Bronchial epithelial cell (primary cell): ENCODE results near the gene PTPN14. TPM values are rescaled to one million over a fixed set of nuclear protein-coding genes. Genes with fewer than 3 reads are reported as not detected.

Source experiments
- DNase-seq: peaks from one replicate; pipeline ENCODE4 v3.0.0-alpha.2; 2010; ENCODE audit warnings: low read depth
- FAIRE-seq: peaks from 2 replicates; lab custom pipeline; 2011; peaks lifted over from hg19 to GRCh38; lab: Jason Lieb, UNC
- H3K27me3 ChIP-seq: 2 replicates; pipeline ENCODE4 v1.5.1; 2011; ENCODE audit warnings: low read length; ENCODE audit not compliant: control insufficient read depth, insufficient read depth
- H3K36me3 ChIP-seq: 2 replicates; pipeline ENCODE4 v1.5.1; 2011; ENCODE audit warnings: low read length; ENCODE audit not compliant: control insufficient read depth, insufficient read depth
- H3K4me3 ChIP-seq: 2 replicates; pipeline ENCODE4 v1.5.1; 2011; ENCODE audit warnings: mild to moderate bottlenecking, low read depth, low read length, control low read depth
- total RNA-seq: library from RNA; depleted of rRNA; stranded (reverse); fragments of >200 nt; gene quantifications from 2 replicates; pipeline ENCODE4 v1.2.1, GENCODE V29; 2014
- TF ChIP-seq, protein P1 (sequence below): IDR thresholded peaks from 2 replicates; pipeline ENCODE4 v1.5.1; 2011; ENCODE audit warnings: mild to moderate bottlenecking, moderate library complexity, low read length, control low read depth, inconsistent platforms; ENCODE audit not compliant: insufficient read depth, severe bottlenecking

PTPN14 gene
- total RNA-seq, 1 donor from 2014 or later: 28.4 TPM

DNA sequence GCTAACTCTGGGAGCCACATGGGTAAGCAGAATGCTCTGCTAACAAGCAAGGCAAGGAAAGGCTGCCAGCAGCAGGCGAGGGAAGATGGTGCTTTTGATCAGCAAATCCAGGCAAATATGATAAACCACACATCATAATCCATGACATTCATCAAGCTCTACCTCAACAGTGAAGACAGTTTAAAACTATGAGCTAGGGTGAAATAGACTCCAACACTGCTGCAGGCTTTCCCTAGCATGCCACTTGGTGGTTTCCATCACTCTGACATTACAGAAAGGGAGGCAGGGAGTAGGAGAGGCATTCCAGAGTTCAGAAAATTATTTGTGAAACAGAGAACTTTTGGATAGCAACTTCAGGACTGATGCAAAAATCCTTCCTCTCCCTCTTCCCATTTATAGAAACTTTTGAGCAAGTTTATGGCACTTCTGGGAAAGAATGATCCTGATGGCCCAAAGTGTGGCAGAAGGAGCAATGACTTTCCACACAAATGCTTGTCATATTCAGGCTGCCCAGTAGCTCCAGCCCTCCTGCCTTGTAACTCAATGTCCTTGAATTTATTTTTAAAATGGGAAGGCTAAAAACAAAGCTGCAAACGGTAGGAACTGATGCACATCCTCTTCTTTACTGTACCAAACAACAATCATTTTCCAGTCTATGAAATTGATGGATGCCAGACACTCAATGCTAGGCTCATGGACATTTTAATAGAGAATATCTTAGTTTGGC is 199.7 kb downstream of the PTPN14 start:
- Histone ChIP-seq H3K27me3 (no peaks in the 10 kb centered on the region), H3K36me3 (peaks cover 18% of the 10 kb centered on the region), H3K4me3 (no peak overlapping the region)
- no peak for FAIRE-seq
- no peak for DNase-seq
- TF ChIP-seq, protein P1, sequence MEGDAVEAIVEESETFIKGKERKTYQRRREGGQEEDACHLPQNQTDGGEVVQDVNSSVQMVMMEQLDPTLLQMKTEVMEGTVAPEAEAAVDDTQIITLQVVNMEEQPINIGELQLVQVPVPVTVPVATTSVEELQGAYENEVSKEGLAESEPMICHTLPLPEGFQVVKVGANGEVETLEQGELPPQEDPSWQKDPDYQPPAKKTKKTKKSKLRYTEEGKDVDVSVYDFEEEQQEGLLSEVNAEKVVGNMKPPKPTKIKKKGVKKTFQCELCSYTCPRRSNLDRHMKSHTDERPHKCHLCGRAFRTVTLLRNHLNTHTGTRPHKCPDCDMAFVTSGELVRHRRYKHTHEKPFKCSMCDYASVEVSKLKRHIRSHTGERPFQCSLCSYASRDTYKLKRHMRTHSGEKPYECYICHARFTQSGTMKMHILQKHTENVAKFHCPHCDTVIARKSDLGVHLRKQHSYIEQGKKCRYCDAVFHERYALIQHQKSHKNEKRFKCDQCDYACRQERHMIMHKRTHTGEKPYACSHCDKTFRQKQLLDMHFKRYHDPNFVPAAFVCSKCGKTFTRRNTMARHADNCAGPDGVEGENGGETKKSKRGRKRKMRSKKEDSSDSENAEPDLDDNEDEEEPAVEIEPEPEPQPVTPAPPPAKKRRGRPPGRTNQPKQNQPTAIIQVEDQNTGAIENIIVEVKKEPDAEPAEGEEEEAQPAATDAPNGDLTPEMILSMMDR: no peak

DNA sequence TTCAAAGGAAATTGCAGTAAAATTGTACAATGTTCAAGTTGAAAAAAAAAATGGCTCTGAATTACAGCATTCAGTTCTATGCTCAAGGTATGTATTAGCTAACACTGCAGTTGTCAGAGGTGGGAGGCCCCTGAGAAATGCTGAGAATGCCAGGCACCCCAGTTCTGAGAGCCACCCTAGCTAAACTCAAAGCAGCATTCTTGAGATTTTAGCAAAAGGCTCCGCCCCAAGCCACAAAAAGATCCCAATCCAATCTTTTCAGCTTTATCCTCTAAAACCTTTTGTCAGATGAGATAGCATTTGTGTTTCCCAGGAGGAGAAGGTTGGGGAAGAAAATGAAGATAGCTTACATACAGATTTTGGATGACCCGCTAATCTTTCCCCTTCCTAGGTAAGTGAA is 201.6 kb downstream of the PTPN14 start:
- peaks cover 13% of the 10 kb centered on the region for H3K36me3 ChIP-seq
- FAIRE-seq: no peak
- TF ChIP-seq, protein P1: no peak
- no peak for DNase-seq
- H3K4me3 ChIP-seq: no peak overlapping the region
- no peaks in the 10 kb centered on the region for H3K27me3 ChIP-seq

DNA sequence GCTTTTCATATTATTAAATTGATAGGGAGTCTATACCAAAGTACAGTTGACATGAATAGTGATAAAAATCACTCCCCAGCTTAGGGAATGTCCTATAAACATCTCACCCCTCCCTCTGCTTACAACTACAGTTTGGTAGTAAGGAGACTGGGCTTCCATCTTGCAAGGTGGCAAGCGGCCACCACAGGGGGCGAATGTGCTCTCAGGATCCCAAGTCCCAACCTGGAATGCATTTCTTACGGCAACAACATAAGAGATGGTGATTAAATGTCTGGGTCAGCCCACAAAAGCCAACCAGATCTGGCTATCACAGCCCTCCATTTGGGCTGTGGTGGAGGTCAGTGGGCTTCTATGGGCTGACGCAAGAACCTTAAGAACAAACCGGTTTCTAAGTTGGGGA is 202.4 kb downstream of the PTPN14 start:
- DNase-seq (no peak), FAIRE-seq (no peak)
- TF ChIP-seq, protein P1: no peak
- peaks cover 13% of the 10 kb centered on the region for H3K36me3 ChIP-seq
- no peak overlapping the region for H3K4me3 ChIP-seq
- H3K27me3 ChIP-seq: no peaks in the 10 kb centered on the region

DNA sequence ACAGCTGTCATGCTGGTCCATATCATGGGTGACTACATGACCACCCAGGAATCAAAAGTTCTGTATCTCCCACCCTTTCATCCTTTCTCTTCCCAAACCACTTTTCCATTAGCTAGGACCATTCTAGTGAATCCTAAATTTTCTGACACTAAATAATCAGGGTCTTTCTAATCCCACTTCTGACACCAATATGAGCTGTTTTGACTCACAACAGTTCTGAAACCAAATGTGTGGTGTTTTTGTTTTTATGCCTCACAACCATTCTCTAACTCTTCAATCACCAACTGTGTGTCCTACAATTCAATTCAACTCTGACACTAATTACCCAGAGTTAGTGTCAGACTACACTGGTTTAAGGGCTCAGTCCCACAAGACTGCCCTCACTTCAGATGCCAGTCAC is 206.5 kb downstream of the PTPN14 start:
- H3K4me3 ChIP-seq: no peak overlapping the region
- peaks cover 6% of the 10 kb centered on the region for H3K36me3 ChIP-seq
- TF ChIP-seq, protein P1: no peak
- DNase-seq: no peak
- H3K27me3 ChIP-seq: no peaks in the 10 kb centered on the region
- FAIRE-seq: no peak

DNA sequence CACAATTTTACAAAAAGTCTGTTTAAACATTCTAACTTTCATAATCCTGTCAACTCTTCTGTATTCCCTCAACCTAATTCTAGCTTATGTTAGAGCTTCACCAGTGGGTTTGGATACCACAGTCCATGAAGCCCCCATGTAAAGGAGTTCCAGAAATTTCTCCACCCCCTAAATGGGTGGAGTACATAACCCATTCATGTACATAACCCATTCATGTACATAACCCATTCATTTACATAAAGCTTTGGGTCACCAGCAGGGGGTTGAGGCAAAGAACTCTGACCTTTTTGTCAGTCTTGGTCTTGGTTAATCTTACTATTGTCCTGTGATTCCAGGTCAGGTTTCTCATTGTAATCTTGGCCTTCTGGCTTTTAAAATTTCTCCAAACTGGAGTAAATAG is 208.9 kb downstream of the PTPN14 start:
- FAIRE-seq (no peak), DNase-seq (no peak)
- no peak overlapping the region for H3K4me3 ChIP-seq
- TF ChIP-seq, protein P1: no peak
- H3K27me3 ChIP-seq: no peaks in the 10 kb centered on the region
- H3K36me3 ChIP-seq: no peaks in the 10 kb centered on the region

DNA sequence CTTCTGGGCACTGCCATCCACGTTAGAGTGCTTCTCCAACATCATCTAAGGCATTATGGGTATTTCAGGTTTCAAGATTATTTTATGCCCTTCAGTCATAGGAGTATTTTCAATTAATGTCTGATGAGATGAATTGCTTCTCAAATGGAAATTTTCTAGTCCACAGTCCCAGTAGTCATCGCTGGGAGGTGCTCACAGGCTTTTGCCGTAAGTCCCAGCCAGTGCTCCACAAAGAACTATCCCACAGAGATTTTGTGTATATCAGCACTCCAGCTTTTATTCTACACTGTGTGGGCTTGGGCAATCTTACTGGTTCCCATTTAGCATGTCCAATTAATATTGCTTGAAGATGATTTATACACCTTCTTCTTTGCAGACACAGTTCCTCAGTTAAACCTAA is 209.5 kb downstream of the PTPN14 start:
- Histone ChIP-seq H3K27me3 (no peaks in the 10 kb centered on the region), H3K36me3 (no peaks in the 10 kb centered on the region), H3K4me3 (no peak overlapping the region)
- DNase-seq (no peak), FAIRE-seq (no peak)
- TF ChIP-seq, protein P1: no peak
